DMS114 treated with DMSO at 0.1 percent for 48 hours (cell line): ENCODE measurements around the gene ZBP1.

ENCODE experiments used
- DNase-seq: peaks from one replicate; lab custom pipeline; 2025; ENCODE audit not compliant: unreplicated experiment; lab: John Stamatoyannopoulos, UW

Gene ZBP1

DNA sequence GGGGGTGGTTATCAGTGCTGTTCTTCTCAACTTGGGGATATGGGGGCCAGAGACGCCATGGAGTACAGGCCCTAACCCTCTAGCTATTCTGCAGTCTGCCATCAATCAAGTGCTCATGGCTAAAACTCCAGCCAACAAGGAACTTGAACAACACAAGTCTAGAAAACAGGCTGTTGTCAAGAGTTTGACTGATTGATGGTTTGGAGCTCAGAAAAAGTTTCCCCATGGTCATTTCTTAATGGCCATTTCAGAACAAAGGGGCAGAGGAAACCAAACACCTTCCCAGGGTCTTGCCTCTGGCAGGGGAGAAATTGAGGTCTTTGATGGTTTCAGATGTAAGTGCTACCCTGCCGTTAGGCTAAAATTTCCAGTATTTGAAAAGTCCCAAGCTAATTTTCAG is 44.2 kb downstream of the ZBP1 start:
- DNase-seq: no peak

DNA sequence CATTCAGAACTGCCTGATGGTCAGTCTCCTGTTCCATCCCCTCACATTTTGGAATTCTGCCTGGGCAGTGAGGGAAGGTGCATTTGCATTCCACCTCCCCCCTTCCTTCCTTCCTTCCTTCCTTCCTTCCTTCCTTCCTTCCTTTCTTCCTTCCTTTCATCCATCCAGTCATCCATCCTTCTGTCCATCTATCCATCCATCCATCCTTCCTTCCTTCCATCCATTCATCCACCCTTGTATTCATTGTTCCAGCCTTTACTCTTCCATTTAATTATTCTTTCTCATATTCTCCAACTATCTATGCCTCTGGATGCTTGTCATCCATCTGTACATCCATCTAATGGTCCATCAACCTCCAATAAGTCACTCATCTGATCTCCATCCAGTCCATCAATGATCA is 45.3 kb downstream of the ZBP1 start:
- DNase-seq: no peak

DNA sequence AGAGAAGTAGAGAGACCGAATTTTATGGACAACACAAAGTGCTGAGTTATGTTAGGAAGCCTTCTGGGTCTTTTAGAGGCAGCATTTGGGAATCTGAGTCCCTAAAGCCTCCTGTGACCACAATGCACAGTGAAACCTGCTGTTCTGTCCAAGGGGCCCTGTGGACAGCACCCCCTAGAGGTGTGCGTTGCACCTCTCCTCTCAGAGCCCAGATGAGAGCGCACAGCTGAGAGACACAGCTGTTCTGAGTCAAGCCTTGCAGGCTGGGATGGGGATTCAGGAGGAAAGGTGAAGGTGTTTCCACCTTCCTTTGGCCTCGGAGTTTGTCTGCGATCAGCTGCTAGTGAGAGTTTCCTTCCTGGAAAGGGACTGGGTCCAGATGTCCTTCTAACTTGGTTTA is 46.3 kb downstream of the ZBP1 start:
- no peak for DNase-seq

DNA sequence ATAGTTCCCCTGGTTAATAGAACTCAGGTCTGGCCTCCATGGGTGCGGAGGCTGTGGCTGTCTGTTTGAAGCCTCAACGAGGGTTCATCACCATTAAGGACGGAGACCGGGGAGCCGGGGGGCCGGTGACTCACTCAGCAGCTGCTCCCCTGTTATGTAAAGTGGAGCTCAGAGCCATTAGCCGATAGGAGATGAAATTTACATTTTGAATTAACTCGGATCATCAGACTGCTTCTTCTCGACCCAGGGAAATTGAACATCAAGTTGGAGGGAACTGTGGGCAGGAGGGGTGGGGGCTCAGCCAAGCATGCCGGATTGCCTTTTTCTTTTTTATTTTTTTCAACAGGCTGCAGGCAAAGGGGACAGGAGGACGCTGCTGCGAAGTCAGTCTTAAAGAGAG is 47.0 kb downstream of the ZBP1 start:
- no peak for DNase-seq

DNA sequence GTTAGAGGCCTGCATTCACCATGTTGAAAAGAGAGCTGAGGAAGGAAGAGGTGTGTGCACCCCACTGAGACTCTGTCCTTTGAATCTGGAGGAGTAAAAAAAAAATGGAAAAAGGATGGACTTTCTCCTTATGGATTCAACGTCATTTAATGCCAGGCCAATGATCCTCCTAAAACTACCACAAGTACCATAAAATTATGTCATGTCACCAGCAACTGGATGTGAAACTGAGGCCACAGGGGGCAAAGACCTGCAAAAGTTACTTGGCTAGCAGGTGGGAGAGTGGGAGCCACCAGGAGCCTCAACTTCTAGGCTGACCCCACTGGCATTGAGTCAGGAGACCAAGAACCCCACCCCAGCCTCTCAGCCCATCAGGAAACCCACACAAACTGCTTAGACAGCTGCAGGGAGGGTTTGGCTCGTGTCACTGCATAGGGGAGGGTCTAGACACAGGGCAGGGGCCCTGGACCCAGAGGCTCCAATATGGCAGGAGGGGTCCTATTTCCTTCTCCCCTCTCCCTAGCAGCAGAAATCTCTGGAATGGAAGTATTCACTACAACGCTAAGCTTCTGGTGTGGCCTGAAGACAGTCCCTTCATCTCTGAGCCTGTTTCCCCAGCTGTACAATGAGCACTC is 48.3 kb downstream of the ZBP1 start:
- DNase-seq: no peak

DNA sequence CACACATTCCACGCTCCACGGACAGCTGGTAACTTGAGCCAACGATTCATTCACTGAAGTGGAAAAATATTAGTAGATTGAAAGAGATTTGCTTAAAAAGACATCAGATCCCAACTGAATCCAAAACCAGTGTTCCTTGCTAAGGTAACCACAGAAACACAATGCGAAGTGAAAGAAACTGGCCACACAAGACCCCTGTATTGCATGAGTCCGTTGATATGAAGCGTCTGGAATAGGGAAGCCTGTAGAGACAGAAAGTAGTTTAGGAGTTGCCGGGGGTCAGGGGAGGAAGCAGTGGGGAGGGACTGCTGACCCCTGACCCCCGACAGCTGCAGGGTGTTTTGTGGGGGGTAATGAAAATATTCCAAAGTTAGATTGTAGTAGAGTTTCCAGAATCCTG is 49.3 kb downstream of the ZBP1 start:
- no peak for DNase-seq

DNA sequence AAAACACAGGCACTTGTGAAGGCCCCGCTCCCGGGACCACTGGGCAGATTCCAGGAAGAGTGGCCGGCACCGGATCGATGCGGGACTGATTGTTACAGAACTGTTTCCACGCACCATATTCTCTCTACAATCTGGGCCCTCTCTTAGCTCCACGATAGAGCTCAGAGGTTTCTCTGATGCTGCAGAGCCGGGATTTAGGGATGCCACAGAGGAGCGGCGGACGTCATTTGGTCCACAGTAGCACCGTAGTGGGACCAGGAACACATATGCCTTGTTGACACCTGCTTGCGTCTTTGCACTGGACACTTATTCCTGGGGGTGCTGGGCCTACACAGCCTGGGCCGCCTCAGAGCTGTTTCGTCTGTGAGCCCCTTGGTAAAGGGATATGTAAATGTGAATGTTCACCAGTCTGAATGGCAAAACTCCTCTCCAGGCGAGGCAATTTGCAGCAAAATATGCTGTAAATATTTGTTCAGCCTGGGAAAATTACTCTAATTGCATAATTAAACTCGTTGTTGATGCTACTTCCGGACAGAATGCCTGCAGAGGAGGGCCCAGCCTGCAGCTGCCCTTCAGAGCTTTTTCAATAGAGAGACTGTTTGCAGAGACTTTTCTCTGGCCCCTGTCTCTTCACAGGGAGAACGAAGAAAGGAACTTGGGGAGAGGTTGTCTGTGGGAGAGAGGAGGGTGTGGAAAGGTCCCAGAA is 49.9 kb downstream of the ZBP1 start:
- DNase-seq: no peak

DNA sequence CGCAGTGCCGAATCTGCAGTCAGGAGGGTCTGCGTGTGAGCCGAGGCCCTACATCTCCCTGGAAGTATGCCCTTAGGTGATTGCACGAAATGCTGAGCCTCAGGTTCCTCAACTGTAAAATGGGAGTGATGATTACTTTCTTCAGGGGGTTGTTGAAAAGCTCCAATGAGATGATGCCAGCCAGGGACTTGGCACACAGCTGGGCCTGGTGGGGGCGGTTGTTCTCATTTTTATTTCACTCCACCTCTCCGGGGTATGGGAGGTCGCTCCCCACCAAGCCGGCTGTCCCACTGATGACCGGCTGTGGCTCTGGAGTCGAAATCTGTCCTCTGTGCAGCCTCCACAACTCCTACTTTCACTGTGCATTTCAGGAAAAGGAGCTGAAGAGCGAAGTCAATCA is 51.3 kb downstream of the ZBP1 start:
- DNase-seq: no peak

DNA sequence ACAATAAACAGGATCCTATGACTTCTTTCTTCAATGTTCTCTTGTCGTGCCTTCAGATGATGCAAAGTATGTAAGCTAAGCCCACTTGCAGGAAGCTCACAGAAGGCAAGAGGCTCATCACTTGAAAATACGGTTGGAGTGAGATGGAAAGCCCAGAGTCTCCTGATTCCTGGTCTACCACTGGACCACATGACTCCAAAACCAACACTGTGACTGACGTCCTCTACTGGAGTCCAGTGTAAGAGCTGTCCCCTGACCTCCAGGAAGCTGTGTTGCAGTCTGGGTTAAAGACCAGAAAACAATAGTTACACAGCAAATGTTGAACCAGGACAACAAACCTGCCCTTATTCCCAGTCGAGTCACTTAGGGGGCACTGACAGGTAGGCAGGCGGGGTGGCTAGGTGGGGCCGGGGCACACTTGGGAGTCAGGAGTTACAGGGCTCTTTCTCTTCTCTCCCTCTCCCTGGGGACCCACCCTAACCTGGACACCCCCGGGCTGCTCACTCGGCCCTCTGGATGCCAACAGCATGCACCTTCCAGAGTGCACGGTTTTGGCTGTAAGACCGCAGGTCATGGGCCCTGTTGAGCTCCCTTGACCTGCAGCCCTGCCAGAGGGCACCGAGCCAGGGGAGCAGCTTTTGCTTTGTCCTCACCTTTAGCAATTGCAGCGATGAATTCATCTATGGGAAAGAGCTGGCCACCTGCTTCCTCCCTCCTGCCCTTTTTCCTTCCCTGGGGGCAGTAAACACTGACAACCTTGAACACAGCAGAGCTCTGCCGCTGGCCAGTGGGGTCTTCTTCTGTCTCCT is 51.9 kb downstream of the ZBP1 start:
- no peak for DNase-seq

DNA sequence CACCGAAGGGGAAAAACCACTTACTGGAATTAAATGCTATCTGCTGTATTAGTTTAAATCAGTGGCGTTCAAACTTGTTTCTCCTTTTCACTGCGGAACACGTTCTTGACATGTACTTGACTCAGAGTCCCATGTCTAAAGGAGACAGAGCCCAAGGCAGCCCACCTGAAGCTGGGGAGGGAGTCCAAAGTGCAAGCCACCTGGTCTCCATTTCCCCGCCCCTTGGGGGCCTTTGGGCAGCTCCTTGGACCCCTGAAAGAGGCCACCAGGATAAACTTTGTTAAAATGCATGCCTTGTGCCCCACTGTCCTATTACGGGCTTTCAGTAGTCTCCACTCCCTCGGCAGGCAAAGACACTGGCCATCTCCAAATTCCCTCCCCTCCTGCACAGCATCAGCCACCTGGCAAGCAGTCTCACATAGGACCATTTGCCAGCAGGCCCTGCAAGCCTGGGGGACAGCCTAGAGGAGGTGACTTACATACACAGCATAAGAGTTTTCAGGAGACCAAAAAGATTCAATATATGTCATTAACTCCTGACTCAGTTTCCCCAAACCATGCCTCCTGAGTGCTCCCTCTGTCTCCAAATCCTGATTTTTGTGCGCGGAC is 52.7 kb downstream of the ZBP1 start:
- no peak for DNase-seq

DNA sequence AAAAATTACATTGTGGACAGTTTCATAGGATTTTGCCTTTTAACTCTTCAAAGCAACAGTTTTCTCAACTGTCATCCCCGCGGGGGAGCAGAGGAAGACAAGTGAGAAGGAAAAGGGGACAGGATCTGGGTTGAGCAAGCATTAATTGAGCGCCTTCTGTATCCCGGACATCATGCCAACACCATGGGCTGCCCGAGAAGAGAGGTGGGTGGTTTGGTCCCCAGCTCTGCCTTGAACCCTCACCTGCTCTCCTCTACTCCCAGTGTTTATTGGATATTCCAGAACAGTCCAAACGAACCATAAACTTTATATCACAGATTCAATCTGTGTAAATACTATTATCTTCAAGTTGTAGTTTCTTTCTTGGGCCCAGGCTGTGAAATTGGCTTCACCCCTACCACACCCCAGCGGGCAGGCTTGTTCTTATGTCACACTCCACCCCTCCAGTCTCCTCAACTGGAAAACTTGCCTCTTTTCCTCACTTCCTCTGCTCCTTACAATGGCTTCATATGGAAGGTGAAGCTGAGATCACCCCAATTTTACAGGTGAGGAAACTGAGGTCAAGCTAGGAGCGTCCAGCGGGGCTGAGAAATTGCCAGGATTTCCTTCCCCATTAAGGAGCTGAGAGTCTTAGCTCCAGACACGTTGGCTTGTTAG is 53.3 kb downstream of the ZBP1 start:
- no peak for DNase-seq

DNA sequence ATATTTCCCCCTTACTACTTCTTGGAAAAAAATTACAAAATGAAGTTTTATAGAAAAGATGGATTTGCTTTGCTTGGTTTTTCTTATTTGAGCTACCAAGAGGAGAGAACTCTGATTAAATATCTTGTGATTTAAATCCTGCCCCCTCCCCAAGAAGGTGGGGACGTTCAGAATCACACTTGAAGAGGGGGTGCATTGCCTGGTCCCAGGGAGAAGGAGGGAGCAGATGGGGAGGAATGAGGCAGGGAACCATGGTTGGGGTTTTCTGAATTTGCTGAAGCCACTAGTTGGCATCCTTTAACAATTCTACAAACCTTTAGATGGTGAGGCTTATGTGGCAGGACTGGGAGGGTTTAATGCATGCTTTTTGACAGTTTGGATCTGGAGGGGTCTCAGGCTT is 53.8 kb downstream of the ZBP1 start:
- no peak for DNase-seq

DNA sequence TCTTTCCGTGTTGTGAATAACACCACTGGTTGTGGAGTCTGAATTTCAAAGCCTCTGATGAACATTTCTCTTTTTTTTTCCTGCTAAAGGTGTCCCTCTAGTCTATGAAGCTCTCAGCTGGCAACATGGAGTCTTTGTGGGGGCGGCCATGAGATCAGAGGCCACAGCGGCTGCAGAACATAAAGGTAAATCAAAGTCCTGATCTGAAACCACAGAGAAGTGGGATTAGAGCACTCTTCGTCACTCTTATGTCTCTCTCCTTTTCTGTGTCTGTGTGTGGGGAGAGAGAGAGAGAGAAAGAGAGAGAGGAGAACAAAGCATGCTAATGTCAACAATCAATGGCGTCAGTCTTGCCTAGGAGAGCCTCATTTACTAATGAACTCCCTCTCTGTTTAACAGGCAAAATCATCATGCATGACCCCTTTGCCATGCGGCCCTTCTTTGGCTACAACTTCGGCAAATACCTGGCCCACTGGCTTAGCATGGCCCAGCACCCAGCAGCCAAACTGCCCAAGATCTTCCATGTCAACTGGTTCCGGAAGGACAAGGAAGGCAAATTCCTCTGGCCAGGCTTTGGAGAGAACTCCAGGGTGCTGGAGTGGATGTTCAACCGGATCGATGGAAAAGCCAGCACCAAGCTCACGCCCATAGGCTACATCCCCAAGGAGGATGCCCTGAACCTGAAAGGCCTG is 55.1 kb downstream of the ZBP1 start:
- DNase-seq: no peak

DNA sequence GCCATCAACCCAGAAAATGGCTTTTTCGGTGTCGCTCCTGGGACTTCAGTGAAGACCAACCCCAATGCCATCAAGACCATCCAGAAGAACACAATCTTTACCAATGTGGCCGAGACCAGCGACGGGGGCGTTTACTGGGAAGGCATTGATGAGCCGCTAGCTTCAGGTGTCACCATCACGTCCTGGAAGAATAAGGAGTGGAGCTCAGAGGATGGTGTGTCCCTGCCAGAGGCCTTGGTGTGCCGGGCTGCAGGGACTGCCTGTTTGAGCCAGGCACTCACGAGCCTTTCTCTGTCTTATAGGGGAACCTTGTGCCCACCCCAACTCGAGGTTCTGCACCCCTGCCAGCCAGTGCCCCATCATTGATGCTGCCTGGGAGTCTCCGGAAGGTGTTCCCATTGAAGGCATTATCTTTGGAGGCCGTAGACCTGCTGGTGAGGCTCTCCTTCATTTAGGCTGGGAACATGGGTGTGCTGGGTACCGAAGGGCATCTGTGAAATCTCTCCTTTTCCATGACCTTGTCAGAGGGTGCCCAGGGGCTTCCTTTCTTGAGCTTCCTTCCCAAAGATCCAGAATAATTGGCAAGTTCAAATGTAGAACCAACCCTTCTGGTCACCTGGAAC is 55.9 kb downstream of the ZBP1 start:
- DNase-seq: no peak

DNA sequence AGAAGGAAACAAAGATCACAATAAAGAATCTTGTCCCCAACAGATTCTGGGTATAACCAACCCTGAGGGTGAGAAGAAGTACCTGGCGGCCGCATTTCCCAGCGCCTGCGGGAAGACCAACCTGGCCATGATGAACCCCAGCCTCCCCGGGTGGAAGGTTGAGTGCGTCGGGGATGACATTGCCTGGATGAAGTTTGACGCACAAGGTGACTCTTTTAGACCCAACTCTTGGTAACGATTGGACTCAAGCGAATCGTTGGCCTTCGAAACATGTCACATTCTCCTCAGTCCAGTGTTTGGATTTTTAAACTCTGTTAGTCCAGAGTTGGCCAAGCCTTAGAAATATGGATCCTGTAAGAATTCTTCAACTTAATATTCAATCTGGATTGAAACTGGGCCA is 56.7 kb downstream of the ZBP1 start:
- DNase-seq: no peak

DNA sequence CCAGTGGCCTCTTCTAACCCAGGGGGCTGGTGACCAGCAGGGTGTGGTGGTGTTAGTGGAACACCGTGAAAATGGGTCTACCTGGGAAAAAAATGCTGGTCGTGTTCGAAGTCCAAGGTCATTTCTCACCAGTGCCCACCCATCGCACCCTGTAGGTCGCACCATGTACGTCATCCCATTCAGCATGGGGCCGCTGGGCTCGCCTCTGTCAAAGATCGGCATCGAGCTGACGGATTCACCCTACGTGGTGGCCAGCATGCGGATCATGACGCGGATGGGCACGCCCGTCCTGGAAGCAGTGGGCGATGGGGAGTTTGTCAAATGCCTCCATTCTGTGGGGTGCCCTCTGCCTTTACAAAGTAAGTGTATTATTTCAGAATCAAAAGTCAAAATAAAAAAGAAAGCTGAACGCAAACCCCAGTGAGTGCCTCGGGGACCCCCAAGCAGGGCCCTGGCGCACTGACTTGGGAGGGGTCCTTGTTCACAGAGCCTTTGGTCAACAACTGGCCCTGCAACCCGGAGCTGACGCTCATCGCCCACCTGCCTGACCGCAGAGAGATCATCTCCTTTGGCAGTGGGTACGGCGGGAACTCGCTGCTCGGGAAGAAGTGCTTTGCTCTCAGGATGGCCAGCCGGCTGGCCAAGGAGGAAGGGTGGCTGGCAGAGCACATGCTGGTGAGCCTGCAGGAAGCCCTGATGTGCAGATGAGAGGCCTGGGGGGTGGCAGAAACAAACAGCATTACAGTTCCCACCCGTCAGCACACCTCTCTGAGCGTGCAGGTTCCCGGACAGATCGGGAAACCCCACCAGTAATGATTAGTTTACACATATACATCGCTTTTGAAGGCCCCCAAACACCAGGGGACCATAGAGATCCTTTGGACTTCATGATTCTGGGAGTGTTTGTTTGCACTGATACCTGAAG is 57.4 kb downstream of the ZBP1 start:
- DNase-seq: no peak

DNA sequence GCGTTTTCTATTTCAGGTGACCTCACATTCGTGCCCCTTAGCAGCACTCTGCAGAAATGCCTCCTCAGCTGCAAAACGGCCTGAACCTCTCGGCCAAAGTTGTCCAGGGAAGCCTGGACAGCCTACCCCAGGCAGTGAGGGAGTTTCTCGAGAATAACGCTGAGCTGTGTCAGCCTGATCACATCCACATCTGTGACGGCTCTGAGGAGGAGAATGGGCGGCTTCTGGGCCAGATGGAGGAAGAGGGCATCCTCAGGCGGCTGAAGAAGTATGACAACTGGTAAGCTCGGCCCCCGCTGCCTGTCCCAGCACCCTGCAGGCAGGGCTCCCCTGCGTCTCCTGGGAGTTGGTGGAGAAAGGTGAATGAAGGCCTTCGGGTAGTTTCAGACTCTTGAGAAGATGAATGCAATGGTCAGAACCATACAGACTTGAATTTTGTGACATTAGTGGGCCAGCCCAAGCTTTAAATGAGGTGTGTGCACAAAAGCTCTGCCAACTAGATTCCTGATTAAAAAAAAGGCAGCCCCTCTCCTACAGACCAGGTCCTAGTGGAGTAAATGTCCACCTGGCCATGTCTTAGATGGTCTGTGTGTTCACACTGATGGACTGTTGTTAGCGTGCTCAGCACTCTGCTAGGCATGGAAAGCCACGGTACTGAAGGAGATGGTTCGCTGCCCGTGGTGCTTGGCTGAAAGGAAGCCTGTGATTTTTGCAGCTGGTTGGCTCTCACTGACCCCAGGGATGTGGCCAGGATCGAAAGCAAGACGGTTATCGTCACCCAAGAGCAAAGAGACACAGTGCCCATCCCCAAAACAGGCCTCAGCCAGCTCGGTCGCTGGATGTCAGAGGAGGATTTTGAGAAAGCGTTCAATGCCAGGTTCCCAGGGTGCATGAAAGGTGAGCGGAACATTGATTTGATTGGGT is 58.6 kb downstream of the ZBP1 start:
- no peak for DNase-seq
